Stimulated activated naive CD8-positive, alpha-beta T cell treated with anti-CD3 and anti-CD28 coated beads, Interleukin-15, amount 100 ng/mL, for 72 hours (primary cell): ENCODE measurements around the gene MAGED4B.
A peak's percentile ranks its signal among the peaks of the same experiment; 100 is the strongest.
"Not testable (repeated sequence)": the region's sequence is repeated elsewhere in the genome, so short reads cannot be mapped to it uniquely, and the experiment has no call there.

Experiments used
- ATAC-seq: fragments of 150-1000 bp; cut with Tn5 transposase; 2 replicates; pipeline ENCODE4 v1.10.0; 2021; ENCODE audit warnings: mild to moderate bottlenecking, moderate library complexity
- DNase-seq, 2 donors: peaks; one replicate each; pipeline ENCODE4 v3.0.0; 2021 to 2022
- H3K27ac Mint-ChIP-seq, 2 donors: one replicate each; pipeline ENCODE4 v1.8.0; 2022; ENCODE audit warnings: mild to moderate bottlenecking in 2 of 2, mixed read lengths in 2 of 2, moderate library complexity in 2 of 2
- H3K27me3 Mint-ChIP-seq: one replicate; pipeline ENCODE4 v1.8.0; 2022; ENCODE audit warnings: mixed read lengths
- H3K4me1 Mint-ChIP-seq: one replicate; pipeline ENCODE4 v1.8.0; 2022; ENCODE audit warnings: mild to moderate bottlenecking, mixed read lengths
- H3K4me3 Mint-ChIP-seq, 2 donors: one replicate each; pipeline ENCODE4 v1.8.0; 2022; ENCODE audit warnings: mild to moderate bottlenecking in 2 of 2, mixed read lengths in 2 of 2, moderate library complexity in 1 of 2
- H3K9me3 Mint-ChIP-seq, 2 donors: one replicate each; pipeline ENCODE4 v1.8.0; 2022; ENCODE audit warnings: mixed read lengths in 2 of 2

Gene MAGED4B

GRCh38 chrX:52068666-52069640 is at the start of gene MAGED4B:
Gene MAGED4B, minus strand, starts transcription at chrX:52069183. Its CDS starts 1,011 bp downstream, at chrX:52068172.
- H3K9me3 Mint-ChIP-seq = not testable (repeated sequence)
- ATAC-seq = peak; percentile 52

GRCh38 chrX:52118262-52118661 is 49.3 kb upstream of the MAGED4B start:
- DNase-seq (no peak), ATAC-seq (no peak)
- Mint-ChIP-seq H3K27me3 (no peaks in the 10 kb centered on the region), H3K9me3 (no peaks in the 10 kb centered on the region), H3K27ac (peak overlapping the region; percentile 60 to 82), H3K4me3 (no peak overlapping the region), H3K4me1 (no peaks in the 10 kb centered on the region)

More at GRCh38 chrX:52068666-52069640, at the start of gene MAGED4B:
- not testable (repeated sequence) for DNase-seq, H3K27me3 Mint-ChIP-seq, H3K27ac Mint-ChIP-seq, H3K4me1 Mint-ChIP-seq, H3K4me3 Mint-ChIP-seq

GRCh38 chrX:52082578-52082977 is 13.6 kb upstream of the MAGED4B start:
- H3K4me3 Mint-ChIP-seq = no peak overlapping the region
- no peaks in the 10 kb centered on the region for H3K27me3 Mint-ChIP-seq
- no peak overlapping the region for H3K27ac Mint-ChIP-seq
- DNase-seq (no peak), ATAC-seq (no peak)
- peaks cover 0 to 2% of the 10 kb centered on the region in 2 donors for H3K9me3 Mint-ChIP-seq
- no peaks in the 10 kb centered on the region for H3K4me1 Mint-ChIP-seq

- Mint-ChIP-seq H3K27me3 (no peaks in the 10 kb centered on the region), H3K9me3 (no peaks in the 10 kb centered on the region), H3K27ac (no peak overlapping the region), H3K4me1 (no peaks in the 10 kb centered on the region), H3K4me3 (no peak overlapping the region)
- DNase-seq (no peak), ATAC-seq (no peak)
Observed at GRCh38 chrX:52078131-52078530, 9.1 kb upstream of the MAGED4B start.

- H3K4me1 Mint-ChIP-seq, H3K27ac Mint-ChIP-seq, H3K27me3 Mint-ChIP-seq, H3K4me3 Mint-ChIP-seq, ATAC-seq, H3K9me3 Mint-ChIP-seq, DNase-seq: not testable (repeated sequence)
Observed at GRCh38 chrX:52042288-52042687, 26.7 kb downstream of the MAGED4B start.

- no peaks in the 10 kb centered on the region for H3K4me1 Mint-ChIP-seq
- H3K27ac Mint-ChIP-seq = no peak overlapping the region
- no peak for DNase-seq
- peaks cover 2% of the 10 kb centered on the region for H3K27me3 Mint-ChIP-seq
- H3K4me3 Mint-ChIP-seq = no peak overlapping the region
- no peak for ATAC-seq
- no peaks in the 10 kb centered on the region for H3K9me3 Mint-ChIP-seq
Observed at GRCh38 chrX:52034211-52034610, 34.8 kb downstream of the MAGED4B start.

GRCh38 chrX:52031371-52031770 is 37.6 kb downstream of the MAGED4B start:
- no peaks in the 10 kb centered on the region for H3K4me1 Mint-ChIP-seq
- peaks cover 11% of the 10 kb centered on the region for H3K27me3 Mint-ChIP-seq
- ATAC-seq (no peak), DNase-seq (no peak)
- H3K4me3 Mint-ChIP-seq = no peak overlapping the region
- no peaks in the 10 kb centered on the region for H3K9me3 Mint-ChIP-seq
- no peak overlapping the region for H3K27ac Mint-ChIP-seq

GRCh38 chrX:52015794-52016193 is 53.2 kb downstream of the MAGED4B start:
- Mint-ChIP-seq H3K4me3 (no peak overlapping the region), H3K9me3 (no peaks in the 10 kb centered on the region), H3K27ac (no peak overlapping the region), H3K27me3 (peaks cover 8% of the 10 kb centered on the region), H3K4me1 (no peaks in the 10 kb centered on the region)
- DNase-seq (no peak), ATAC-seq (no peak)
